BLaER1 treated with 17β-estradiol and CSF1 and Interleukin-3, amounts not matched to agents 10 nM and 100 nM (cell line): ENCODE data around the gene SMYD2.

Source experiments
- H3K27ac ChIP-seq, 11 experiments: shearing (Covaris generic); formaldehyde crosslinking; 2 replicates each; pipeline ENCODE4 v1.8.1; 2022
- H3K27me3 ChIP-seq, 11 experiments: shearing (Covaris generic); formaldehyde crosslinking; 2 replicates each; pipeline ENCODE4 v1.8.1; 2022
- H3K36me3 ChIP-seq, 11 experiments: shearing (Covaris generic); formaldehyde crosslinking; 2 replicates each; pipeline ENCODE4 v1.8.1; 2022
- H3K4me1 ChIP-seq, 10 experiments: shearing (Covaris generic); formaldehyde crosslinking; 2 replicates each; pipeline ENCODE4 v1.8.1; 2022
- H3K4me2 ChIP-seq, 11 experiments: shearing (Covaris generic); formaldehyde crosslinking; 2 replicates each; pipeline ENCODE4 v1.8.1; 2022
- H3K4me3 ChIP-seq, 10 experiments: shearing (Covaris generic); formaldehyde crosslinking; 2 replicates each; pipeline ENCODE4 v1.8.1; 2022
- H3K9ac ChIP-seq, 11 experiments: shearing (Covaris generic); formaldehyde crosslinking; 2 replicates each; pipeline ENCODE4 v1.8.1; 2022
- H3K9me3 ChIP-seq, 11 experiments: shearing (Covaris generic); formaldehyde crosslinking; replicated peaks in 1 of 11; 2 replicates each; pipeline ENCODE4 v1.8.1; 2022
- H4K20me1 ChIP-seq, 11 experiments: shearing (Covaris generic); formaldehyde crosslinking; 2 replicates each; pipeline ENCODE4 v1.8.1; 2022
- Cebpa-rat ChIP-seq, 11 experiments: shearing (Covaris generic); IDR thresholded peaks; 2 replicates each; pipeline ENCODE4 v1.8.1; 2022

SMYD2 gene

DNA sequence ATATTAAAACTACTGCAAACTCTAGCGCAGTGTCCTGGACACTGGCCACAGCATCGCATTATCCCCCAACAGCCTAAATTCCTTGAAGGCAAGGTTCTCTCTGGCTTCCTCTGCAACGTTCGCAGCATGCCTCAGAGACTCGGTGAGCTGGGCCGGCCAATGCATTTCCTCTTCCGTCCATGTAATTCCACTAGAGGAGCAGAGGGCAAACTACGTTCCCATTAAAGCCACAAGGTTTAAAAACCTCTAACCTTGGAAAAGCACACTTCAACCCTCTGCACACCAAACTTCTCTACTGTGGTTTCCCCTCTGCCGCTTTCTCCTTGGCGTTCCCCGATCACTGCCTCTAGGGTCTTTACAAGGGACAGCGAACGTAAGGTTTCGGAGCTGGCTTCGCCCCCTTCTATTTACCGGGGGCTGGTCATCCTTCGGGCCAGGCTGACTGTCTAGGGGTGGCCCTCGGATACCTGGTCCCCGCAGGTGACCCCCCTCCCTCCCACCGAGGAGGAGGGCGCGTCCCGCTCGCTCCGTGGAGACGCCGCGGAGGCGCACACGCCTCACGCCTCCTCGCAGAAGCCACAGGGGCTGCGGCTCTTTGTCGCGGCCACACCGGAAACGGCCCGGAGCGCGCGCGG, 456 bp upstream of the SMYD2 start:
- H3K9me3 ChIP-seq = peaks cover 6 to 14% (median 11%) of the 10 kb centered on the region in 11 experiments; a peak in 17 of 22 replicates
- H3K36me3 ChIP-seq = peaks cover 0 to 9% (median 0%) of the 10 kb centered on the region in 11 experiments; a peak in 2 of 22 replicates
- H3K27me3 ChIP-seq = no peaks in the 10 kb centered on the region
- H3K27ac ChIP-seq = peak overlapping the region; percentile 86 to 97 (median 95)
- peaks cover 0 to 12% (median 0%) of the 10 kb centered on the region in 11 experiments; a peak in 2 of 22 replicates for H4K20me1 ChIP-seq
- H3K4me1 ChIP-seq = peaks cover 23 to 39% (median 29%) of the 10 kb centered on the region in 10 experiments
- peak overlapping the region; percentile 83 to 94 (median 89) for H3K4me3 ChIP-seq
- H3K4me2 ChIP-seq = peak overlapping the region; percentile 84 to 99 (median 97)
- TF ChIP-seq Cebpa-rat (IDR thresholded peaks at IDR 0.05) = no peak
- peak overlapping the region; percentile 88 to 97 (median 94) for H3K9ac ChIP-seq

DNA sequence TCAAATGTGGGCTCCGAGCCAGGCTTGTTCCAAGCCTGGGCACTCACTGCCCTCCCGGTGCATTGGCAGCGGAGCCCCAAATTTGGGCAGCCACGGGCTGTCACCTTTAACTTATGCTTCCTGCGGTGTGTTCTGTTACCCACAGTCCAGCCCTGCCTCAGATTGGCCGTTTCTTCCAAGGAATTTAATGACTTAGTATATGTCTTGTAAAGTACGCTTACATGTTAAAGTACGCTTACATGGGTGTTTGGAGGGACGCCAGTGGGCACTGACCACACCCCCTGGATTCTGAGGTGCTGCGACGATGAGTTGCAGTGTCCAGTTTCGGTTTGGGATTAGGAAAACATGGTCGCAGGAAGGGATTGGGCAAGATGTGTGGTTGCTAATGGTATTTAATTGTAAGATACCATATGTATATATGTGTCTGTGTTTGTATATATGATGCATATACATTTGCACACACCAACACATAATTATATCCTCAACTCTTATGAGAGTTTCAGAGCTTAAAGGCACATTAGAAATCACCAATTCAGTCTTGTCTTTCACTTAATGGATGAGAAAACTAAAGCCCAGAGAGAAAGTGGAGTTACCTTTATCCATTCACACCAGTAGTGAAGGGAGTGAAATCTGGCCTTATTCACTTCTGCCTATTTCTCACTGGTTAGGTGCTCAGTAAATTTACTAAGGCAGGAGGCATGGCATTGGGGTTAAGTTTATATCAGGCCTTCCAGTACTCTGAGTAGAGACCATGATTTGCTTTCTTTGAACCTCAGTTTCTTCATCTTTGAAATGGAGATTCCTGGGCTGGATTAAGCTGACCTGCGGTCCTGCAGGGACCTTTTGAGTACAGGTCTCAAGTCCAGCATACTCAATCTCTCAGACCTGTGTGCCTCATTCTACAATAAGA, 1.0 kb downstream of the SMYD2 start:
- TF ChIP-seq Cebpa-rat (IDR thresholded peaks at IDR 0.05) = peak in 1 of 11 experiments; percentile 33; a peak in 2 of 22 replicates
- H4K20me1 ChIP-seq = peaks cover 0 to 21% (median 0%) of the 10 kb centered on the region in 11 experiments; a peak in 2 of 22 replicates
- H3K4me1 ChIP-seq = peaks cover 23 to 39% (median 29%) of the 10 kb centered on the region in 10 experiments
- peak overlapping the region; percentile 84 to 99 (median 97) for H3K4me2 ChIP-seq
- no peaks in the 10 kb centered on the region for H3K27me3 ChIP-seq
- H3K4me3 ChIP-seq = peak overlapping the region; percentile 83 to 94 (median 89)
- H3K36me3 ChIP-seq = peaks cover 0 to 3% (median 0%) of the 10 kb centered on the region in 11 experiments; a peak in 1 of 22 replicates
- H3K9ac ChIP-seq = peak overlapping the region; percentile 88 to 97 (median 94)
- peak overlapping the region in 10 of 11 experiments; percentile 91 to 97 (median 95); a peak in 19 of 22 replicates for H3K27ac ChIP-seq
- H3K9me3 ChIP-seq = no peaks in the 10 kb centered on the region

DNA sequence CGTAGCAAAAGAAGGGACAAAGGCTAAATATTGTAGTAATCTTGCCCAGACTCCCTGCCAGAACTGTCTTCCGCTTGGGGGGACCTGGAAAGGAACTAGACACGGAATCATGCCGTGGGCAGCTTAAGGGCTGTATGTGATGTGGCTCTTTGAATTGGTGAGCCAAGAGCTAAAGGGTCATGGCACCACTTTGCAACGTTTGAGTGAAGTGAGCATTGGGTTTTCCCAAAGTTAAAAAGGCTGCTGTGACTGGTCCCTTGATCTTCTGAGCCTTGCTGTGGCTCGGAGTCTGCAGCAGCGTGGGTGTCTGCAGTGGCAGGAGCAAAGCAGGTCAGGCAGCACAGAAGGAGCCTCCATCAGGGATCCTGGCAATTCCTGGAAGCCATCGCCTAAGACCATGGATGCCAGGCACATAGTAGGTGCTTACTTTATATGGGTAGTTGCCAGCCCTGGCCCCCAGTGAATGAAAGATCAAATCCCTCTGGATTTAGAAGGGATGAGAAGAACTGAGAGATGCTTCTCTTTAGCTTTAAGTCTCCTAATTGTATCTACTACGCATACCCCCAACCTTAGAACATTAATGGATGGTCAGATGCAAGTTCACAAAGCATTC, 1.8 kb downstream of the SMYD2 start:
- peak overlapping the region; percentile 84 to 99 (median 97) for H3K4me2 ChIP-seq
- peak overlapping the region in 3 of 11 experiments; percentile 95 to 97 (median 97); a peak in 3 of 22 replicates for H3K27ac ChIP-seq
- peaks cover 0 to under 1% (median 0%) of the 10 kb centered on the region in 11 experiments; a peak in 3 of 22 replicates for H3K9me3 ChIP-seq
- peaks cover 0 to 21% (median 0%) of the 10 kb centered on the region in 11 experiments; a peak in 2 of 22 replicates for H4K20me1 ChIP-seq
- H3K36me3 ChIP-seq = peaks cover 0 to 3% (median 0%) of the 10 kb centered on the region in 11 experiments; a peak in 4 of 22 replicates
- H3K9ac ChIP-seq = peak overlapping the region in 7 of 11 experiments; percentile 88 to 97 (median 94); a peak in 9 of 22 replicates
- no peak for TF ChIP-seq Cebpa-rat (IDR thresholded peaks at IDR 0.05)
- peak overlapping the region in 8 of 10 experiments; percentile 87 to 93 (median 89); a peak in 13 of 20 replicates for H3K4me3 ChIP-seq
- no peaks in the 10 kb centered on the region for H3K27me3 ChIP-seq
- peaks cover 23 to 39% (median 29%) of the 10 kb centered on the region in 10 experiments for H3K4me1 ChIP-seq

DNA sequence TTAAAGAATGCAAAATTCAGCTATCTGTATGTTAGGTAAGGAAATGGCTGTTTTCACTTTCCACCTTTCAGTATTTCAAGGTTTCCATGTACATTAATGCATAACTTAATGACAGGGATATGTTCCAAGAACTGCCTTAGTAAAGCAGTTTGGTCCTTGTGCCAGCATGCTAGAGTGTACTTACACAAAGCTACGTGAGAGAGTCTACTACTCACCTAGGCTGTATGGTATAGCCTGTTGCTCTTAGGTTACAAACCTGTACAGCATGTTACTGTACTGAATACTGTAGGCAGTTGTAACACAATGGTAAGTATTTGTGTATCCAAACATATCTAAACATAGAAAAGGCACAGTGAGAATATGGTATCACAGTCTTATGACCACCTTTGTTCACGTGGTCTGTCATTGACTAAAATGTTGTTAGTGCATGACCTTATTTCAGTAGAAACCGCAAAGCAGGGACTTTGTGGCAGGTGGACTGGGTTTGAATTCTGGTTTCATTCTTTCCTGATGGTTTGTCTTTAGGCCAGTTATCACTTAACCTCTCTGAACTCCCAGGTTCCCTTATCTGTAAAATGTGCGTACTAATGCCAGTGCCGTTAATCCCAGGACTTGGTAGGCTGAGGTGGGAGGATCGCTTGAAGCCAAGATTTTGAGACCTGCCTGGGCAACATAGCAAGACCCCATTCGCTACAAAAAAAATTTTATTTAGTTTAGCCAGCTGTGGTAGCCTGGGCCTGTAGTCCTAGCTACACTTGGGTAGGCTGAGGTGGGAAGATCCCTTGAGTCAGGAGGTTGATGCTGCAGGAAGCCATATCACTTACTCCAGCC, 4.9 kb downstream of the SMYD2 start:
- H3K36me3 ChIP-seq = peaks cover 0 to 18% (median 12%) of the 10 kb centered on the region in 11 experiments; a peak in 14 of 22 replicates
- no peak overlapping the region for H3K27ac ChIP-seq
- H3K4me1 ChIP-seq = peaks cover 14 to 41% (median 30%) of the 10 kb centered on the region in 10 experiments
- no peaks in the 10 kb centered on the region for H3K27me3 ChIP-seq
- no peak overlapping the region for H3K4me3 ChIP-seq
- no peak overlapping the region for H3K4me2 ChIP-seq
- H3K9me3 ChIP-seq = peaks cover 12 to 22% (median 17%) of the 10 kb centered on the region in 11 experiments; a peak in 18 of 22 replicates
- no peak for TF ChIP-seq Cebpa-rat (IDR thresholded peaks at IDR 0.05)
- H4K20me1 ChIP-seq = peaks cover 0 to 21% (median 0%) of the 10 kb centered on the region in 11 experiments; a peak in 2 of 22 replicates
- H3K9ac ChIP-seq = no peak overlapping the region

DNA sequence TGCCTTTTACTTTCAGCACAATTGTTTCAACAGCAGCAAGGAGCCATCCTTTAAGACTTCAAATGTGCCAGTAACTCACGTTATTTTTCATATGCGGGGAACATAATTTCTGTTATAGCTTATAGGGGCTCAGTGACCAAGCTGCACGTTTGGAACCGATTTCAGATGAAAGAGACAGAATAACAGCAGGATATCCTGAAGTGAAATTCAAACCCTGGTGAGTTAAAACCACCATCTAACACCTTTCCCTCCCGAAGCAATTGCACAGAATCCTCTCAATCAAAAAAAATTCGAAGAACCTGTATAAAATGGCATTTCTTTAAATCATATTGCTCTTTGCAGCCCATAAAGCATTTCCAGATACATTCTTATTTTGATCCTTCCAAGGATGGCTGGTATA, 6.9 kb downstream of the SMYD2 start:
- peaks cover 13 to 31% (median 22%) of the 10 kb centered on the region in 10 experiments for H3K4me1 ChIP-seq
- no peak overlapping the region for H3K4me3 ChIP-seq
- peaks cover 12 to 22% (median 17%) of the 10 kb centered on the region in 11 experiments; a peak in 18 of 22 replicates for H3K9me3 ChIP-seq
- TF ChIP-seq Cebpa-rat (IDR thresholded peaks at IDR 0.05) = no peak
- peaks cover 0 to 18% (median 12%) of the 10 kb centered on the region in 11 experiments; a peak in 14 of 22 replicates for H3K36me3 ChIP-seq
- no peaks in the 10 kb centered on the region for H3K27me3 ChIP-seq
- peaks cover 0 to 16% (median 0%) of the 10 kb centered on the region in 11 experiments; a peak in 4 of 22 replicates for H4K20me1 ChIP-seq
- no peak overlapping the region for H3K27ac ChIP-seq
- no peak overlapping the region for H3K9ac ChIP-seq
- H3K4me2 ChIP-seq = peak overlapping the region in 1 of 11 experiments; percentile 8; a peak in 1 of 22 replicates

DNA sequence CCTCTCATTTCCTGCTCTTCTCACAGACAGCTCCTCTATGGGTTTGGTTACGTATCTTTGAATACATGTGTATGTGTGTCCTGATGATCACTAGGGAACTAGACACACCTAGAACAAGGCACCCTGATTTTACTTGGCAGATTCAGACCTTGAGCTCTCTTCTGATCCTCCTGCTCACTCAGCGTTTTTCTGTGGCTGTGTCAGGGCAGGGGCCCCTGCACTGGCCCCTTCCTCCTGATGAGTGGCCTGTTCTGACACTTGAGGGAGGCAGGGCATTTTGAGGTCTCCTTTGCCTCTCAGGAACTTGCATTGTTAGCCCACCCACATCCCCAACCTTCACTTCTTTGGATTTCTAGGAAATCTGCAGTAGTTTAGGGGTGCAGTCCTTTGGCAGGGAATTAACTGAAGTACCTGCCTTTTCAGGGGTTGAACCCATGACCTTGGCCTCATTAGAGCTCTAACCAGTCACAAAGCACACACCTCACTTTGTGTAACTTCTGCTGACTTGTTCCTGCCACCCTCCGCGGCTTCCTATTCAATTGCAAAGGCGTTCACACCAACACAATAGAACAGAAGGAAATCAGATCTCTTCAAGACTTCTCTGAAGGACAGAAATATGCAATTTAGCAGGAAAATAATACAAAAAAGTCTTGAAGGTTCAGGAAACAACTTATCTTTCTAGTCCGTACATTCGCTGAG, 8.8 kb downstream of the SMYD2 start:
- Histone ChIP-seq H3K4me2 (peak overlapping the region in 9 of 11 experiments; percentile 4 to 46 (median 34); a peak in 11 of 22 replicates), H3K4me1 (peaks cover 12 to 29% (median 20%) of the 10 kb centered on the region in 10 experiments), H3K9me3 (peaks cover 12 to 22% (median 17%) of the 10 kb centered on the region in 11 experiments; a peak in 18 of 22 replicates), H3K36me3 (peaks cover 0 to 18% (median 12%) of the 10 kb centered on the region in 11 experiments; a peak in 14 of 22 replicates), H3K9ac (no peak overlapping the region), H4K20me1 (peaks cover 0 to 8% (median 0%) of the 10 kb centered on the region in 11 experiments; a peak in 4 of 22 replicates), H3K27ac (no peak overlapping the region), H3K4me3 (no peak overlapping the region), H3K27me3 (no peaks in the 10 kb centered on the region)
- TF ChIP-seq Cebpa-rat (IDR thresholded peaks at IDR 0.05) = no peak
